AG20443 (cell line): ENCODE measurements around the gene MIGA2.
"Not testable (repeated sequence)": the region's sequence is repeated elsewhere in the genome, so short reads cannot be mapped to it uniquely, and the experiment has no call there.

Experiments
- DNase-seq: peaks from one replicate; pipeline ENCODE4 v3.0.0; 2012; ENCODE audit warnings: low spot score, mixed read lengths

Gene MIGA2

DNA sequence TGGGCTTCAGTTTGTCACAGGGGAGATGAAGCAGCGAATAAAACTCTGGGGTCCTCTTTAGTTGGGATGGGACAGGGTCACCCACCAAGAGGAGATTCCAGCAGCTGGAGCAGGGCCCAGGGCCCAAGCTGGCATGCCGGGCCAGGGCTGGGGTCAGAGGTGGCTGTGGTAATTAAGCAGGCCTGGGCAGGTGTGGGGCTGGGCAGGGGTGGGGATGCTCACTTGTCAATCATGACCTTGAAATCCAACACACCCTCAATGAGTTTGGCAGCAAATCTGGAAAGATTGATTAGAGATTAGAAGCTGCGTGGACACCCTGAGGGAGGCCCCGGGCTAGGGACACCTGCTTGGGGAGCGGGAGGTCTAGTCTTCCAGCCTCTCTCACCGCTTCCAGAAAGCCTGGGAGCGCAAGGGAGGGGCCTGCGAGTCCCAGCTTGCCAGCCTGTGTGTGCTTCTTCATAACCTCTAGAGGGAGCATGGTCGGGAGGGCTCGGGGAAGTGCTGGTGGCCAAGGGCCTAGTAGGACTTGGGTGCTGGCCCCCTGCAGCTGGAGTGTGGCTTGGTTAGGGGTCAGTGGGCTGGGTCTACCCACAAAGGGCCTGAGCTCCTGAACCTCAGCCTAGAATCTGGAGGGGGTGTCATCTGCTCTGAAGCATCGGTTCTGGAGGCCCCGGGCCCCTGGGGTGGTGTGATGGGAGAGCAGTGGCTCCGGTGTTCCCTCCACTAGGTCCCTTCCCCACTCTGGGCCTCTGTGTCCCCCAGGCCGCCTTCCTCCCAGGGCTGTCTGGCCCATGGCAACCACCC, 66.6 kb downstream of the MIGA2 start:
- DNase-seq: peak; percentile 79

DNA sequence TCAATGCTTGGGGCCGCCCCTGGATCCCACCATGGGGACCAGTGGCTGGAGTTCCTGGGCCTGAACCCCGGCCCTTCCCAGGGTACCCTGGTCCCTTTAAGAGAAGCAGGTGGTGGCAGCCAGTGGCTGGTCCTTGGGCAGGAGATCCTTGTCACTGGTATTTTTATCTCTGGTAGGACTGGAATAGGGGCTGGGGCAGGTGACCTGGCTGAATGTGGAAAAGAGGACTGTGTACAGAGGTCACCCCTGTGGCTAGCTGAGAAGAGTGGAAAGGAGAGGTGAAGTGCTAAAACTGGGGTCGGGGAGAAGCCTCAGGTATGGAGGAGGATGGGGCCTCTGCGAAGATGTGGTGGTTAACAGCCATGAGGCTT, 67.2 kb downstream of the MIGA2 start:
- no peak for DNase-seq

DNA sequence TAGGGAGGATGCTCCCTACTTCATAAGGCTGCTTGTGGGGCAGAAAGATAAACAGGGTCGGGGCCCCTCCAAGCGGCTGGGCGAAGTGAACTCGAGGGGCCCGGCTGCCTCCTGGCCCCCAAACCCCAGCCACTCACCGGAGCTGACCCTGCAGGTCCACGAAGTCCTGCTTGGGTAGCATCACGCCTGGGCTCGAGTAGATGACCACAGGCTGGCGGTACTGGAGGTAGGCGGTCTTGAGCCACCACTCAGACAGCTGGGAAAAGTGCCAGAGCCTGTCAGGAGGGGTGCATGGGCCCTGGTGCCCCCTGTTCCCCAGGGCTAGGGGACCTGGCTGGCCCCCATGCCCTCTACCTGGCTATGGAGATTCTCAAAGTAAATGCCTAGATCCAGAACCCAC, 67.6 kb downstream of the MIGA2 start:
- DNase-seq: no peak

DNA sequence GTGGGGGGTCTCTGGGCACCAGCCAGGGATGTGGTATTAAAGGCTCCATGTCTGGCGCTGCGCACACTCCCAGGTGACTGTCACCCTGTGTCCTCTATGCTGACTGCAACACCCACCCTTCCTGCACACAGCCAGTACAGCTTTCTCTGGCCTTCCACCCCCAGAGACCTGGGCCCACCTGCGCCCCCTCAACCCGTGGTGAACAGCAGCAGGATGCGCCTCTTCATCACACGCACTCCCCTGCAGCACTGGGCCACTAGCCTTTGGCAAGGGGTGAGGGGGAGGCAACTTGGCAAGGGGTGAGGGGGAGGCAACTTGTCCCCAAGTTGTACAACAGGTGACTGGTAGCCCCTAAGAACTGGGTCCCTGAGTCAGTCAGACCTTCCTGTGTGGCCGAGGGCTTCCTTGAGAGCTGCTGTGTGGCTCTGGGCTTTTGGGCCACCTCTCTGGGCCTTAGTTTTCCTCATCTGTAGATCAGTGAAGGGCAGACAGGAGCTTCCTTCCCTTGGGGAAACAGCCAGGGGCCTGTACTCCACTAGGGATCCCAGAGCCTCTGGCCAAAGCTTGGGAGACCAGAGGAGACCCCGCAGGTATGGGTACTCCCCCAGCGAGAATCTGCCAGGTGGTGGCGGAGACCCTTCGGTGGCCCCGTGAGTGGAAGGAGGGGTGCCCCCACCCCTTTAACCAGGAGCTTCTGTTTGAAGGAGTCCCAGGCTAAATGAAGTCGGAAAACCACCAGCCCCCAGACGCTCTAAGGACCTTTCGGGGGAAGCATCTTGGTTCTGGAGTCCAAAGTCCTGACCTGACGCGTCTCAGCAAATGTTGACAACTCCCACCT, 69.7 kb downstream of the MIGA2 start:
- DNase-seq: no peak

DNA sequence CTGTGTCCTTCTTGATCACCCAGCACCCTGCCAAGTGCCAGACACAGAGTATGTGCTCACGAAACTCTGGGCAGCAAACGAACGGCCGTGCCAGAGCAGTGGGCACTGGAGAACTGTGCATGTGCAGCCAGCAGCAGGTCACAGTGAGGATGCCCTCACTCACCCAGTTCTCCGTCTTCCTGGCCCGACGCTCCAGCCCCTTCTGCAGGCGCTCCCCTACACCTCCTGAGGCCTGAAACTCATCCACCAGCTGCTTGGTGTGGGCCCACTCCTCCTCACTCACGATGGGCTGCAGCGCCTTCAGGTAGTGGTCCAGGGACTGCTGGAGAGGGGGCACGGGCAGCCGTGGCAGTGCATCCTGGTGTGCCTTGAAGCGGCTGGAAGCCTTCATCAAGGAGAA, 71.2 kb downstream of the MIGA2 start:
- no peak for DNase-seq

DNA sequence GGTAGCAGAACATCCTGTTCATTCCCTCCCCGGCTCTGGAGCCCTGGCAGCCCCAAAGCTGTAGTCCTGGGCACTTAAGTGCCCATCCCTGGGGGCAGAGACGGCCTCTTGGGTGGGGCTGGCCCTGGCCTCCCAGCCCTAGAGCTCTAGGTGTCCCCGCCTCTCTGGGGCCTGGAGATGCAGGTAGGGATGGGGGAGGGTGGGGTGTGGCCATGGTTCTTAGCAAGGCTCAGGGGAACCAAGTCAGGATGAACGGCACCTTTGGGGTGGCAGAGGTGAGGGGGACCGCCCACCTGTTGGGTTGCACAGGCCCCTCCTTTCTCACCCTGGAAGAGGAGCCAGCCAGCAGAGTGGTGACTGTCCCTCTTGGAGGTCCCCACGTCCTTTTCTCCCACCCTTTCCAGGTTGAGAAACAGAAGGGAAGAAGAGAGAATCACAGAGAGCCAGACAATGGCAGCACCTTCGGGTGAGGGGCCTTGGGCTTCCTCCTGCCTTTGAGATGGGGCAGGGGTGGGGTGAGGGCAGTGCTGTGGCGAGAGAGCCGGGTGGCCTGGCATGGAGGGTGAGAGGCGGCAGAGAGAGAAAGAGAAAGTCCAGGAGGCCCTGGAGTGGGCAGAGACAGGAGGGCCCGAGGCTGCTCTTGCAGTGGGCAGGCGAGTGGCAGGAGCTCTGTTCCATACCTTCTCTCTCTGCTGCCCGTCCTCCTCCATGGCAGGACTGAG, 71.8 kb downstream of the MIGA2 start:
- no peak for DNase-seq

DNA sequence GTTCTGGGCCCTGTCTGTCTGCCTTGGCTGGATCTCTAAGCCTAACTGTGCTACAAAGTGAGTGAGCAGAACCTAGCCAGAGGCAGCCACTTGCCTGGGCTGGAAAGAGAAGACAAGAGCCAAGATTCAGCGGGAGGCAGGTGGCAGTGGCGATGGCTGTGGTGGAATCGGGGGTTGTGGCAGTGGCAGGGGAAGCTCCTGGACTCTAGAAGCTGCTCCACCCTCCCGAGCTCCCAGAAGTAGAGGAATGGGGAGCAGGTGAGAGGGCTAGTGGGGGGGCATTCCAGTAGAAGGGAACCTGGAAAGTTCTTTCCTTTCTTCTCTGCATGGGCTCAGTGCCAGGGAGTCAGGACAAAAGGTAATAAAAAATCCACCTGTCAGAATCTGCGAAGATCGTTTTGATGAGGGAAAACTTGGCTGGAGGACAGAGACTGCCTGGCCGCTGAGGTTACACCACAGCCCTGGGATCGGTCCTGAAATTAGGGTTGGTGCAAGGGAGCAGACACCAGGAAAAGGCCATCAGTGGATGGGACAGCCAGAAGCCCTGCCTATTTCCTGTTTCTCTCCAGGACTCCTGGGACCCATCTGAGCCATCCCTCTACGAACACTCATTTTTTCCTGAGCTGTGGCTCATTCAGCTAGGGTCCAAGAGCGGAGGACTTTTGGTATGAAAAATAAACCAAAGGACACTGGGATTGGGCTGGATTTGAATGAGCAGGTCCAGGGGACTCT, 72.5 kb downstream of the MIGA2 start:
- DNase-seq: no peak

DNA sequence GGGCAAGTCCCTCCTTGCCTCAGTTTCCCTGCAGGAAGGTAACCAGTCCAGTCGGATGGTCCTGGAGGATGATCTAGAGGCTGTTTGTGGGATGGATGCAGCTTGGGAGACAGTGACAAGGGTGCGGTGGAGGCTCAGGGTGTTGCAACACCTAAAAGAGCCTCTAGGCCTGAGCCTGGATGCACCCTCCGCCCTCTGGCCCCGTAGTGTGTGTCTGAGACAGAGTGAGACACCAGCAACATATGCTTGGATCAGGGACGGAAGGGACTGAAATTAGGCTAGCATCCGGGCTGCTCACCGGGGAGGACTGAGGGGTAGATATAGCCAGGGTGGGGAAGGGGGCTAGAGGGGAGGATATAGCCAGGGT, 73.1 kb downstream of the MIGA2 start:
- peak; percentile 61 for DNase-seq

DNA sequence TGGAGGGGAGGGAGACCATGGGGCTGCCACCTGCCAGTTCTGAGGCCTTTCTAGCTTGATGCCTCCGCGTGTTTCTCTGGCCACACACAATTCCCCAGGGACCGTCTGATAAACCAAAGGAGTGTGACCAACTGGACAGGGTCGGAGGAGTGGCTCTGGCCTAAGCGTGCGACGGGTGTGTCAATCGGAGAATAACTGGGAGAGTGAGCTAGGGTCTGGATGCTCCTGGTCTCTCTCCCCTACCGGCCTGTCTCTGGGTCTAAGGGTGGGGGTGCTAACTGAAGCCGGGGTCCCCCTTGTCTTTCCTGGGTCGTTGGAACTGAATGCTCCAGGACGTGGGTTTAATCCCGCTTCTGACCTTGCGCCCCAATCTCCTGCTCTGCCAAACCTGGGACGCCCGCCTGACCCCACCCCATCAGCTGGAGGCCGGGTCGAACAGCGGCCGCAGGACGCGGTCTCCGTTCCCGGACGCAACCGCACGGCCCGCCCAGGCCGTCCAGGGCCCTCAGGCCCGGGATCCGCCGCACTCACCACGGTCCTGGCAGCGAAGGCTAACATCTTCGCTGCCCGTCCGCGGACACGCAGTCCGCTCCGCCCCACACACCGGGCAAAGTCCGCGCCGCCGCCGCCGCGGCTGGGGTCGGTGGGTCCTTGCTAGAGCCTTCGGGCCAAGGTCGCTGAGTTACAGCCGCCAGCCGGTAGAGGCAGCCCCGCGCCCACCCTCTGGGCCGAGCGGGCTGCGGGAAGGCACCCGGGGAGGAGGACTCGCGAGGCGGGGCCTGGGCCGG, 73.7 kb downstream of the MIGA2 start:
- peak; percentile 68 for DNase-seq

DNA sequence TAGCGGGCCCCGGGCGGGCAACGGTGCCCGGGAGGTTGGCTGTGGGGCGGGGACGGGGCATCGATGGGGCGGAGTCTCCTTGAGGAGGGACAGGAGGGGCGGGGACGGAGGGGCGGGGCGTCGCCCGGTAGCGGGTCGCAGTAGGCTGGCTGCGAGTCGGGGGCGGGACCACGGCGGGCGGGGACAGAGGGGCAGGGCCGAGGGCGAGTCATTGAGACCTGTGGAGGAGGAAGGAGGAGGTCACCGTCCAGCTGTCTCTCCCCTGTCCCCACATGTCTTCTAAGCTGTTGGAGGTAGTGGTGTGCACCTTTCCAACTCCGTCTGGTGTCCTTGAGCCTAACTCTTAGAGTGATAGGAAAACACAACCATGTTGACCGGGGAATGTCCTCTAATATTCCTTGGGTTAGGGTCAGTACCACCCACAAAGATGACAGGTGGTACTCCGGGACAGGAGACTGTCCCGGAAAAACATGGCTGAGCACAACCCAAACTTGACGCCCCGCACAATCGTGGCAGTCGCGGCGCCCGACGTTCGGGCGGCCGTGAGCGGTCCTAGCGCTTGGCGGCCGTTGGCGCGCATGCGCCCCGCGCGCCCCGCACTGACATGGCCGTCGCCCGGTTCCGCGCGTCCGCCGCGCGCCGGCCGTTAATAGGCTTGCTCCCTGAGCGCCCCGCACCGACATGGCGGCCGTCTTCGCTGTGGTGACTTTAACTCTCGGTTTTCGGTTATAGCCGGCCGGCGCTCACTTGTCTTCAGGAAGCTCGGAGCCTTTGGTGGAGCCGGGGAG, 74.5 kb downstream of the MIGA2 start, which contains the start of the genes CRAT and PTPA:
Gene CRAT (minus strand): TSS at position 54 of the 788 bp plus-strand sequence. CDS start 284 bp downstream, outside the sequence.
Gene PTPA (plus strand): TSS at position 676 of the 788 bp plus-strand sequence. CDS start 186 bp downstream, outside the sequence.
- DNase-seq: peak; percentile 100

DNA sequence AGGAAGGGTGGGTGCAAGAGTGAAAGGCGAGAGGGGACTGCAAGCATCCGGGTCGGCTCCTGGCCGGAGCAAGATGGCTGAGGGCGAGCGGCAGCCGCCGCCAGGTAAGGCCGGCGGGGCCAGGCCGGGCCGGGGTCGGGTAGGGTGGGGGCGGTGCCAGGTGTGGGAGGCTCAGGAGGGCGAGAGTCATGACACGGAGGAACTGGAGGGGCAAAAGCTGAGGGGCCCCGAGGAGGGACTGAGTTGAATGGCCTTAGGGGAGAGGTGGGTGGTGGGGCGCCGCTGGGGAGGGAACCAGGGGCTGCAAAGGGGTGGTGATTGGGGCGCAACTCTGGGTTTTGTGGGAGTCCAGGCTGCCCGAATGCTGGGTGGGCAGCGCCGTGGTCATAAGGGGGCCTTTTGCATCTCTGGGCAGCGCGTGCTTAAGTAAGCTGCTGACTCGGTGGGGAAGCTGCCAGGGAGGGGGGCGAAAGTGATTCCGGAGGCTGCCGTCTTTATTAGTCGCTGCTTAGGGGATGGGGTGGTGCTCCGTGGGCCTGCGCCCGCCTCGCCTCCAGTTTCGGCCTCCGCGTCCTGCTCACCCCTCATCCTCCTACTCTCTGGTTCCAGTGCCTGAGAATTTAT, 75.2 kb downstream of the MIGA2 start:
- DNase-seq: peak; percentile 56

DNA sequence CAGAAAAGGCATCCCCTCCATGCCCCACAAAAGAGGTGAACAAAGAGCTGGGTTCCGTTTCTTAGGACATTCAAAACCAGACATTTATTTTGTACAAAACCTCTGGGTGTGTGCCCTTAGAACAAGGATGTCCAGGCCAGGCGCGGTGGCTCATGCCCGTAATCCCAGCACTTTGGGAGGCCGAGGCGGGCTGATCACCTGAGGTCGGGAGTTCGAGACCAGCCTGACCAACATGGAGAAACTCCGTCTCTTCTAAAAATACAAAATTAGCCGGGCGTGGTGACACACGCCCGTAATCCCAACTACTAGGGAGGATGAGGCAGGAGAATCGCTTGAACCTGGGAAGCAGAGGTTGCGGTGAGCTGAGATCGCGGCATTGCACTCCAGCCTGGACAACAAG, 76.1 kb downstream of the MIGA2 start:
- DNase-seq: not testable (repeated sequence)

DNA sequence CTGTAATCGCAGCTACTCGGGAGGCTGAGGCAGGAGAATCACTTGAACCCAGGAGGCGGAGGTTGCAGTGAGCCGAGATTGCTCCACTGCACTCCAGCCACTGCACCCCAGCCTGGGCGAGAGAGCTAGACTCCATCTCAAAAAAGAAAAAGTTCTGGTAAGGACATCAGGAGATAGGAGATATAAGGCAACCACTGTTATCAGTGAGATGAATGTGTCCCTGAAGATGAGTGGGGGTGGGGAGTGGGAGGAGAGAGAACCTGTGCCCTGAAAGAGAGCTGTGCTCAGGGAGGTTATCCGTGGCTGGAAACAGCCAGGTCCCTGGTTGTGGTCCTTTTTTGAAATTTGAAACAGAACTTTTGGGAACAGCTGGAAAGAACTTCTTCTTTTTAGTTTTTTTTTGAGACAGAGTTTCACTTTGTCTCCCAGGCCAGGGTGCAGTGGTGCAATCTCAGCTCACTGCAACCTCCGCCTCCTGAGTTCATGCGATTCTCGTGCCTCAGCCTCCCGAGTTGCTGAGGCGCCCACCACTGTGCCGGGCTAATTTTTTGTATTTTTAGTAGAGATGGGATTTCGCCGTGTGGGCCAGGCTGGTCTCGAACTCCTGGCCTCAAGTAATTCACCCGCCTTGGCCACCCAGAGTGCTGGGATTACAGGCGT, 77.3 kb downstream of the MIGA2 start:
- DNase-seq: no peak

DNA sequence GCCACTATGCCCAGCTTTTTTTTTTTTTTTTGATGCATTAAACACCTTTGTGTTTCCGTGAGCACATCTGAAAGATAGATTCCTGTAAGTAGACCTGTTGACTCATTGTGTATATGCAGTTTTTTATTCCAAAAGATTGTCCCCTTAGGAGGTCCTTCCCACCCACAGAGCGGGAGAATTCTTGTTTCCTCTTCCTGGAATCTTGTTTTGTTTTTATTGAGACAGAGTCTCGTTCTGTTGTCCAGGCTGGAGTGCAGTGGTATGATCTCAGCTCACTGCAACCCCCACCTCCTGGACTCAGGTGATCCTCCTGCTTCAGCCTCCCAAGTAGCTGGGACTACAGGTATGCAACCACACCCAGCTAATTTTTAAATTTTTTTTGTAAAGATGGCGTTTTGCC, 82.4 kb downstream of the MIGA2 start:
- no peak for DNase-seq

DNA sequence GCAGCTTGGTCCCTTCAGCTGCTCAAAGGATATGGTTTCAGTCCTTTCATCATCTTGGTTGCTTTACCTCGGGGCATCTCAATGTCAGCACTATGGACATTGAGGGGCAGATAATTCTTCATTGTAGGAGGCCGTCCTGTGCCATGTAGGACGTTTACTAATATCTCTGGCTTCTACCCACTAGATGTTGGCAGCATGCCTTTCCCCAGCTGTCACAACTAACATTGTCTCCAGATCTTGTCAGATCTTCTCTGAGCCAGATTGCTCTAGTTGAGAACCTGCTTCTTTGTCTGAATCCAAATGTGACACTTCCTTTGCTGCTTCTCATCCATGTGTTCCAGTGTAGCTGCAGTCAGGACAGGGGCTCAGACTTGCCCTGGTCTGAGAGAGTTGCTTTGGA, 85.1 kb downstream of the MIGA2 start:
- DNase-seq: peak; percentile 24
